GM21526 (cell line): ENCODE measurements around the gene LIPT2.
"Not testable (repeated sequence)": the region's sequence is repeated elsewhere in the genome, so short reads cannot be mapped to it uniquely, and the experiment has no call there.

Experiments used
- ATAC-seq: cut with Tn5 transposase; IDR thresholded peaks from one replicate; pipeline ENCODE4 v1.9.1; 2021; ENCODE audit warnings: moderate library complexity; ENCODE audit not compliant: unreplicated experiment, low FRiP score

Gene LIPT2

DNA sequence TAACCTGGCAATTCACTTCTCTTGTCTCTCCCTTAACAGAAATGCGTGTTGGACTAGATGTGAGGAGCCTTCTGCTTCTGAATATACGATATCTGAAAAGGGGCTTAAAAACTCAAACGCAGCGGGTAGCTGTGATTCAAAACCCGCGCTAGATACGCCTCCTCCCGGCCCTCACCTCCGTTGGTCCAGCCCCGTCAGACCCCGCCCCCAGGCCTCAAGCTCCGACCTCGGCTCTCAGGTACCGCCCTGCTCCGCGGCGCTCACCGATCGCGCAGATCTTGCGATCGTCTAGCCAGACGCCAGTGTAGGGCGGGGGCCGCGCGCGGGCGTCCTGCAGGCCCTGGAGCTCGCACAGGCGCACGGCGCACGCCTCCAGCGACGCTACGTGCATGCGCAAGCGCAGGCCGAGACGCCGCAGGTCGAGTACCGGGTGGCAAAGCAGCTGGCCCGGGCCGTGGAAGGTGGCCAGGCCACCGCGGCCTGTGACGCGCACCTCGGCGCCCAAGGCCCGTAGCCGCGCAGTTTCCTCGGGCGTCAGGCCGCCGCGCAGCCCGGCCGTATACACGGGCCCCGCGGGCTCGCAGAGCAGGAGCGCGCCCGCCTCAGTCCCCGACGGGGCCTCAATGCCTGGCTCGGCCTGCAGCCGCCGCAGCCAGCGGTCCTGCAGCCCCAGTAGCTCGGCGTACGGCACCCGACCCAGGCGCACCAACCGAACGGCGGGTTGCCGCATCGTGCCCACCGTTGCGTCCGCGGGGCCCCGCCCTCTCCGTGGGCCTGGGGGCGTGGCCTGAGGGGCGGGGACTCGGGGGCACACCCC is at the start of gene LIPT2:
Gene LIPT2, minus strand, starts transcription at position 751 of the 817 bp plus-strand sequence. Its CDS starts 21 bp downstream, at position 730.
- ATAC-seq: peak; percentile 96

DNA sequence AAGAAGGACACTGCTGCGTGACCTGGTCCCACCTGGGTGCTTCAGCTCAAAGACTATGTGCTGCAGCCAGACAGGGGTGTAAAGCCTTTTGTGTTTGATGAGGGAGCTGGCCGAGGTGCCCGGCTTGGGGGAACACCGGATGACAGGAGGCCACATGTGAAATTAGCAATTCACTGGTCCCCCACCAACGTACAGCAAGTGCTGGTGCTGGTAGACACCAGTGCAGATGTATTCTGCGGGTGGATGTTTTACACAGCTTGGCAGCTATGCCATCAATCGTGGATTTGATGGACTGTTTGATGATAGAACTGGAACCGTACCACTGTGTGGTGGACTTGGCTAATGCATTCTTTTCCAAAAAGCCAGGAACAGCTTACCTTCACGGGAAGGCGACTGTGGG is 47.9 kb upstream of the LIPT2 start:
- no peak for ATAC-seq

DNA sequence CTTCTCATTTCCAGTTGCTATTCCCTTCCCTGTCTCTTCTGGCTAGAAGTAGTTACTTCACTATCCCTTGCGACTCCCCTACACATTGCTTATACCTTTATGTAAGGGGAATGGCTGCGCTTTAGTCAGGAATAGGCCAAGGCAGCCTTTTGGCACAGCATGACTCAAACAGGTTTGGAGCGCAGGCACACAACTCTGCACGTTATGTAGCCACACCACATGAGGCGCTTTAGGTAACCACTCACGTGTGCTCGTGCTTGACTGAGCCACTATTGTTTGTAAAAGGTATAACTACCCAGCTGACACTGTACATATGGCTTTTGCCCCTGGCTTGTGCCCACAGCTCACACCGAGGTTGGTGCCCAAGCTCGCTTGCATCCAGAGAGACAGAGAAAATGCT is 46.7 kb upstream of the LIPT2 start:
- ATAC-seq: no peak

DNA sequence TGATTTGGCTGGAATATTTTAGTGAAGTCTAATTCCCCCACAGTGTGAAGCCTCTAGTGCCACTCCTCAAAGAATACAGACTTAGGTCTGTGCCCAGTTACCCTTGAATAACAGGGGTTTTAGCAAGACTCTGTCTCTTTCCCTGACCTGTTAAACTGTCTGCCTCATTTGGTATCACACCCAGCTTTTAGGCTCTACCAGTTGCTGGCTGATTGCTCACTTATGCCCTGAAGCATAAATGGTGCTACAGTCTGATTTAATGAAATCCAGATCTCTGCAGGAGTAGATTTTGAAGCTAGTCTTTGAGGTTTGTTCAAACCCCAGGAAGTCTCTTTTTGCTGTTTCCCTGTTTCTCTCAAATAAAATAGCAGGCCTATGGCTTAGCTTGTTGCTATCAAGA is 45.2 kb upstream of the LIPT2 start:
- no peak for ATAC-seq

GRCh38 chr11:74535371-74536160 is 42.0 kb upstream of the LIPT2 start:
- no peak for ATAC-seq

GRCh38 chr11:74534946-74535275 is 41.4 kb upstream of the LIPT2 start:
- not testable (repeated sequence) for ATAC-seq

DNA sequence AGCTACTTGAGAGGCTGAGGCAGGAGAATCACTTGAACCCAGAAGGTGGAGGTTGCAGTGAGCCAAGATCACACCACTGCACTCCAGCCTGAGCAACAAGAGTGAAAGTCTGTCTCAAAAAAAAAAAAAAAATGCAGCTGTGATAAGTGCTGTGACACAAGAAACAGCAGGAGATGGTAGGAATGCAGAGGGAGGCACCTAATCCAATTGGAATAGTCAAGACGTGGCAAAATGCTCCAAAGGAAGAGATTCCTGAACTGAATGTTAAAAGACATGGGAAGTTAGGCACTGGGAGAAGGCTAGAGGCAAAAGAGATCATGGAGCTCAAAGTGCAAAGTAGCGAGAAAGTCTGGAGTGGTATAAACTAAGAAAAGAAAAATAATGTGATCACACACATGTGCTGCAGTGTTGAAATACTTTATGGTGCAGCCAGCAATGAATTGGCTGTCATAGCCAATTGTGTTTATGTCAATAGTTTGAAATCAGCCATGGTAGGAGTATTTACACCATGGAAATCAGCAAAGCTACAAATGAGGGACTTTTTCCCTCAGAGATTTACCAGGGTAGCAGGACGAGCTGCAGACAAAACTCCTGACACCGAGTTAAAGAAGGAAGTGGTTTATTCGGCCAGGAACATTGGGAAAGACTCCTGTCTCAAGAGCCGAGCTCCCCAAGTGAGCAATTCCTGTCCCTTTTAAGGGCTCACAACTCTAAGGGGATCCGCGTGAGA is 40.9 kb upstream of the LIPT2 start:
- no peak for ATAC-seq

GRCh38 chr11:74533421-74533820 is 39.9 kb upstream of the LIPT2 start:
- no peak for ATAC-seq

DNA sequence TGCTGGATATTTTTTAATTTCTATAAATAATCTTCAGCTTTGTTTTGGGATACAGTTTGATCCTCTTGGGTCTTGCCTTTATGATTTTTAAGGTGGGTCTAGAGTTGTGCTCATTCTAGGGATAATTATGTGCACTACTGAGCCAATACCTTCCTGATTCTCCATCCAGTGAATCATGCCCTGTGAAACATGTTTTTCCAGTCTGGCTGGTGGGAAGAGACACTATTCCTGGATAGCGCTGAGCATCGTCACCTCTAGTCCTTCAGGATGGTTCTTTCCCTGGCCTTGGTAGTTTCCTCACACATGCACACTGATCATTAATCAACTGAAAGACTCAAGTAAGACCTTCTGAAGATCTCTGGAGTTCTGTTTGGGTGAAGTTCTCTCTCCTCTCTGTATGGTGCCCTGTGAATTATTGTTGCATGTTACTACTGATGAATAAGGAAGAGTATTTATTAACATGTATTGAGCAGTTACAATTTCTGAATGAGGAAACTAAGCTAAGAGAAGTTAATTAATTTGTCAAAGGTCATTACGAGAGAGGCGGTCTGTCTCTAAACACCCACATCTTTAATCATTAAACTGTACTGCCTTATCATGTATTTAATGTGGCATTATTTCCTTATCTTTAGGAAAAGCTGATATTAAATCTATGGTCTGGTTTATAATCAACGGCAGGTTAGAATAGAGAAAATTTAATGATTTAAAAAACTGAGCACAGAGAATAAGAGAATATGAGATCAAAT is 39.1 kb upstream of the LIPT2 start:
- ATAC-seq: no peak

DNA sequence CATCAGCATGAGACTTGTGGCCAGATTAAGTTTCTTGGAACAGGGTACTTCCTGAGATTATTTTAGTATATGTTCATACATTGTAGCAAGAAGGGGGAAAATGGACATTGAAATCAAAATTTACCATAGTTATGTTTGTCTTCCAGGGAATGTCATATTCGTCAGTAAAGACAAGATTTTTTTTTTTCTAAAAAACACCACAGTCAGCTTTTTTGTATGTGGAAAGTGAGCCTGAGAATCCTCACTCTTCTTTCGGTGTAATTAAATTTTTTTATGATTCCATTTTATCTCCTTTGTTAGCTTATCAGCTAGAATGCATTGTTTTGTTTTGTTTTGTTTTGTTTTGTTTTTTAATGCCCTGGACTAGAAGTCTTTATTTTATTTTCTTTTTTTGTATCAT is 31.5 kb upstream of the LIPT2 start:
- no peak for ATAC-seq

DNA sequence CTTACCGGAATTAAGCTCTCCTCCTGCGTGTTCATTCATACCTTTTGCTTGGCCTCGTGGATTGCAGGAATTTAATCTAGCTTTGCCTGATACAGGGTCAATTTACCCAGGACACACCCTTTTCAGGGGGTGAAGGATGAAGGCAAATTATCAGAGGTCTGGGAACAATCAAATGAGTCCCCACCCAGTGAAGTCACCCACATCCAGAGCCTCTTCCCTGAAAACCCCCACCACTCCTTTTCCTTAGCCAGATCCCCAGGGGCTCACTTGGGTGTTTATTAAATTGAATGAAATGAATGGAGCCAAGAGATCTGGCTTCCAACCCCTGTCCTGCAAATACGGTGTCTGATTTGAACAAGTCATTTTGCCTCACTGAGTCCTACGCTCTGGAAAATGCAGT is 31.0 kb upstream of the LIPT2 start:
- ATAC-seq: no peak

GRCh38 chr11:74522776-74523175 is 29.3 kb upstream of the LIPT2 start:
- no peak for ATAC-seq

GRCh38 chr11:74521666-74522252 is 28.2 kb upstream of the LIPT2 start:
- no peak for ATAC-seq

DNA sequence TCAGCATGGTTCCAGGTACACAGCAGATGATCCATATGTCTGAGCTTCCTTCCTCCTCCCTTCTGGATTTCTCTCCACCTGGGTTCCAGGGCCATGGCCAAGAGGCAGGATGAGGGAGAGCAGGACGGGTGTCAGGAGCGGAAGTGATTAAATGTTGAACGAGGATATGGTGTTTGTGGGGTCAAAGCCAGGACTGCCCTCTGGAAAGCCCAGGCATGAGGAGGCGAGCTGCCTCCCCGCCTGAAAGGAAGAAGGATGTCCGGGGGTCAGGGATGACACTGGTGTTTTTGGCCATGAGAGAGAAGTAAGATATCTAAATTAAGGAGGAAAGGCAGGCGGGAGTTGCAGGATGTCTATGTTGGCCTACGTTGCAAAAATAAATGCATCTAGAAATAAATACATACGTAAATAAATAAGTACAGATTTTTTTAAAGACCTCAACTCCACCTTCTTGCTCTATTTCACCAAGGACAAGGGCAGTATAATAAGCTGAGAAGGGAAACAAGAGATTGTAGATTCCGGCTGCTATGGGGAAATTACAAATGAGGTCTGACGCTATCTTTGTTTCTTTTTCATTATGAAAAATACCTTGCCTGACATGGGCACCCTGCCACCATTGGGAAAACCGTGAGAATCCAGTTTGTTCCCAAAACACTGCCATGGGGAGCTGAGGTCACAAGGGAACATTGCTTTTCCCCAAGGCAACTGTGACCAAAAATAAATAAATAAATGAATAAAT is 27.6 kb upstream of the LIPT2 start:
- no peak for ATAC-seq

DNA sequence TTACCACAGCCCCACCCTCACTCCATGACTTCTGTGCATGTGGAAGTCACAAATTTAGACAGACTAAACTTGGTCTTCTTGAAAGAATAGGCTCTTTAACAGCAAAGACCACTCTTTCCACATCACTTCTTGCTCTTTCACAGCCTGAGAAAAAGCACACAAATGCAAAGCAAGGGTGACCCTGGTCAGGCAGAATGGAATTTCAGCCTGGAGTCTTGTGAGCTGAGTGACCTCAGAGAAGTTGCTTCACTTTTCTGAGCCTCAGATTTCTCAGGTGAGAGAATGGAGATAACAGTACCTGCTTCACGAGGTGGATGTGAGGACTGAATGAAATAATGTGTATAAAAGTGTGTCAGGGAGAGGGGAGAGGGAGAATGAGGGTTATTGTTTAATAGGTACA is 26.8 kb upstream of the LIPT2 start:
- ATAC-seq: no peak

DNA sequence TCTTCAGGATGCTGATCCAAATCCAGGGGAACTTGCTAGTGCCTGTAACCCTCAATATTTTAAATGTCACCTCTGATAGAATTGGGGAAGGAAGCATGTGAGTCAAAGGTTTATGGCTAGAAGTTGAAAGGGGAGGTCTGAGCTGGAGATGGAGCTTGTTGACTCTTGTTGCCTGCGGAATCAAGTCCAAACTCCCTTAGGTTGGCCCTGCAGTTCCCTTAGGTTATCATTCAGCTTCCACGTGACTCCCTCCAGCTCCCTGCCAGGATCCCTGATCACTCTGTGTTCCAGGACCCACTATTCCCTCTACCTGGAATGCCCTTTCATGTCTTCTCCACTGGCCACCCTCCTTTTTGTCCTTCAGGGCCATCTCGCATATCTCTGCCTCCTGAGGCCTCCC is 26.2 kb upstream of the LIPT2 start:
- ATAC-seq: no peak

DNA sequence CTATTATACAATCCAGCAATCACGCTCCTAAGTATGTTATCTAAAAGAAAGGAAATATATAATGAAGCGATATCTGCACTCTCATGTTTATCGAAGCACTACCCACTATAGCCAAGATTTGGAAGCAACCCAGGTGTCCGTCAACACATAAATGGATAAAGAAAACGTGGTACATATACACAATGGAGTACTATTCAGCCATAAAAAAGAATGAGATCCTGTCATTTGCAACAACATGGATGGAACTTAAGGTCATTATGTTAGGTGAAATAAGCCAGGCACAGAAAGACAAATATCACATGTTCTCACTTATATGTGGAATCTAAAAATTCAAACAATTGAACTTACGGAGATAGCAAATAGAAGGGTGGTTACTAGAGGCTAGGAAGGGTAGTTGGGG is 24.1 kb upstream of the LIPT2 start:
- not testable (repeated sequence) for ATAC-seq

DNA sequence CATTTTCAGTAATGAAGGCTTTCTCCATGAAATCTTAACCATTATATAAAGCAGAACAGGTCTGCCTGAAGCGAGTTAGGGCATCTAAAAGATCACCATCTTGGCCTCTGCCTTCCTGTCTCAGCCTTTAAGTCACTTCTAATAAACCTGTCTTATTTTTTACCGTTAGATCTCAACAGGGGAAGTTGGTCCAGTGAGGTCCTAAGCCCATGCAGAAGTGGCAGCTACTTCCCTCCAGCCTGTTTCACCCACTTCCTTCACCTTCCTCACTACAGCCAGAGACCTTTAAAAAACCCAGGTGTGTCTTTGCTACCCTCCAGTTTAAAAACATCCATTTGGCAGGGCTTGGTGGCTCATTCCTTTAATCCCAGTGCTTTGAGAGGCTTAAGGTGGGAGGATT is 14.1 kb upstream of the LIPT2 start:
- ATAC-seq: no peak

DNA sequence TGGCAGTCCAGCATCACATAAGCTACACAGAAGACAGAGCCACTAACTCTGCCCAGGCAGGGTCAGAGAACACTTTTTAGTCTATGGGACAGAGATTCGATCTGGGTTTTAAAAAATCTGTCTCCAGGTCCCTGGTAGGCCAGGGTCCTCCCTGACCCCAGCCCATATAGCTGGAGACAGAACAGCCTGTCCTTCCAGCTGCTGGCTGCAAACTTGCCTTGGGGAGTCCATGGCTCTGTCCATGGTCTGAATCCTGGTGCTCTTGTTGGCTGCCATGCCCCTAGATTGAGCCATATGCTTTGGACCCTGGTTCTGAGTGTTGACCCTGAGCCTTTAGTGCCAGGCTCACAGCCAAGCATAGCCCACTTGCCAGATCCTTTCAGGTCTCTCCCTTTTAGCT is 13.3 kb upstream of the LIPT2 start:
- no peak for ATAC-seq

DNA sequence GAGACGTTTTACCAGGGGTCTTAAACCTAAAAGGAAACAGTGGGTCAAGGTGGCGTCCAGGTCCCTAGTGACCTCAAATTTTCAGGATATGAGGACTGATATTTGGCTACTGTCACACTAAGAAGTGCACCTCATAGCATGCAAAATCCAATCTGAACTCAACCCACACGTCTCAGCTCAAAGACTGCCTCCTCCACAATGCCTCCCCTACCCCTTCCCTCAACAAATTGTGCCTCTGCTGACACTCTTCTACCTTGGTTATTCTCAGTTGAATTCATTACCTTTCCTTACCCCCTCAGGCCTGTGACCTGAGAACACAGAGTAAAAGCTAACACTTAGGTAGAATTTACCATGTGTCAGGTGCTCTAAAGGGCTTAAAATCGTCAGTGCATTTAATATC is 12.4 kb upstream of the LIPT2 start:
- no peak for ATAC-seq
